HEK293T (cell line): ENCODE measurements around the gene COLGALT1.
A peak's percentile ranks its signal among the peaks of the same experiment; 100 is the strongest.
"Not testable (repeated sequence)": the region's sequence is repeated elsewhere in the genome, so short reads cannot be mapped to it uniquely, and the experiment has no call there.

Experiments used
- CTCF ChIA-PET: fragments of 350-600 bp; formaldehyde crosslinking; extraction: SDS; loops from one replicate; lab custom pipeline; 2021; ENCODE audit warnings: antibody characterized with exemption, inconsistent platforms; lab: Yijun Ruan, JAX
- POLR2A ChIA-PET: fragments of 350-600 bp; formaldehyde crosslinking; extraction: SDS; loops from one replicate; lab custom pipeline; 2020; ENCODE audit warnings: antibody characterized with exemption, inconsistent platforms; lab: Yijun Ruan, JAX
- DNase-seq: peaks from one replicate; pipeline ENCODE4 v3.0.0; 2012; ENCODE audit warnings: mixed read lengths; ENCODE audit errors: extremely low spot score
- ARNT ChIP-seq: fragments of 450-650 bp; IDR thresholded peaks from 2 replicates; pipeline ENCODE4 v1.6.1; 2017; ENCODE audit warnings: mild to moderate bottlenecking
- BHLHE40 ChIP-seq: fragments of 450-650 bp; IDR thresholded peaks from 2 replicates; pipeline ENCODE4 v1.6.1; 2016; ENCODE audit warnings: mild to moderate bottlenecking, moderate library complexity, borderline replicate concordance
- CTBP1 ChIP-seq: fragments of 450-650 bp; IDR thresholded peaks from 2 replicates; pipeline ENCODE4 v1.6.1; 2016; ENCODE audit warnings: borderline replicate concordance
- ELF4 ChIP-seq: fragments of 450-650 bp; IDR thresholded peaks from 2 replicates; pipeline ENCODE4 v1.6.1; 2017; ENCODE audit warnings: antibody characterized with exemption
- FOXA1 ChIP-seq: fragments of 450-650 bp; IDR thresholded peaks from 2 replicates; pipeline ENCODE4 v1.6.1; 2016; ENCODE audit warnings: mild to moderate bottlenecking
- FOXK2 ChIP-seq: fragments of 450-650 bp; IDR thresholded peaks from 2 replicates; pipeline ENCODE4 v1.6.1; 2016; ENCODE audit warnings: mild to moderate bottlenecking
- FOXM1 ChIP-seq: fragments of 450-650 bp; IDR thresholded peaks from 2 replicates; pipeline ENCODE4 v1.6.1; 2017; ENCODE audit warnings: mild to moderate bottlenecking, borderline replicate concordance
- HDGF ChIP-seq: fragments of 450-650 bp; IDR thresholded peaks from 2 replicates; pipeline ENCODE4 v1.6.1; 2017; ENCODE audit warnings: antibody characterized with exemption, borderline replicate concordance
- L3MBTL2 ChIP-seq: fragments of 450-650 bp; conservative IDR thresholded peaks from 2 replicates; pipeline ENCODE4 v1.6.1; 2016; ENCODE audit warnings: mild to moderate bottlenecking
- LEF1 ChIP-seq: fragments of 450-650 bp; IDR thresholded peaks from 2 replicates; pipeline ENCODE4 v1.6.1; 2017; ENCODE audit warnings: mild to moderate bottlenecking, borderline replicate concordance
- NFRKB ChIP-seq: fragments of 450-650 bp; IDR thresholded peaks from 2 replicates; pipeline ENCODE4 v1.6.1; 2016; ENCODE audit warnings: mild to moderate bottlenecking, moderate library complexity
- PKNOX1 ChIP-seq: fragments of 450-650 bp; IDR thresholded peaks from 2 replicates; pipeline ENCODE4 v1.6.1; 2016
- SP1 ChIP-seq: fragments of 450-650 bp; IDR thresholded peaks from 2 replicates; pipeline ENCODE4 v1.6.1; 2017
- SUZ12 ChIP-seq: fragments of 450-650 bp; IDR thresholded peaks from 2 replicates; pipeline ENCODE4 v1.6.1; 2016; ENCODE audit warnings: mild to moderate bottlenecking
- TARDBP ChIP-seq: fragments of 450-650 bp; IDR thresholded peaks from 2 replicates; pipeline ENCODE4 v1.6.1; 2016
- ZNF384 ChIP-seq: fragments of 450-650 bp; IDR thresholded peaks from 2 replicates; pipeline ENCODE4 v1.6.1; 2016

Gene COLGALT1

DNA sequence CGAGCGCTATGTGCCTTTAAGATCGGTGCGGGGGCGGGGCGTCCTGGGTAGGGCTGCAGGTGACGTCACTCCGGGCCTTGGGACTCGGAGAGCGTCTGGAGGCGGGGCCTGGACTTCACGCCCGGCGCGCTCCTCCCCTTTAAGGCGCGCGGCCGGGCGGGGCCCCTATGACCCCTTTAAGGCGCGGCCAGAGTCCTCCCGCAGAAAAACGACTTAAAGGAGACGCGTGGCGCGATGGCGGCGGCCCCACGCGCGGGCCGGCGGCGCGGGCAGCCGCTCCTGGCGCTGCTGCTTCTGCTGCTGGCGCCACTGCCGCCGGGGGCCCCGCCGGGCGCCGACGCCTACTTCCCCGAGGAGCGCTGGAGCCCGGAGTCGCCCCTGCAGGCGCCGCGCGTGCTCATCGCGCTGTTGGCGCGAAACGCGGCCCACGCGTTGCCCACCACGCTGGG, at the start of gene COLGALT1:
TSS of gene COLGALT1 (plus strand) at position 170 of the 449 bp plus-strand sequence. CDS start at position 235, 65 bp downstream.
- ChIA-PET CTCF (no interaction called here), POLR2A (interaction anchor here (2.5 kb wide), 1 partner anchor 45 kb away, joined by 9 read pairs; the partner anchor contains the start of gene PGLS)
- DNase-seq, result peak; percentile 99
- TF ChIP-seq ARNT, result 0 out of 2 replicates have a peak, but pooled peaks have one; percentile 21
- TF ChIP-seq FOXA1, result no peak

DNA sequence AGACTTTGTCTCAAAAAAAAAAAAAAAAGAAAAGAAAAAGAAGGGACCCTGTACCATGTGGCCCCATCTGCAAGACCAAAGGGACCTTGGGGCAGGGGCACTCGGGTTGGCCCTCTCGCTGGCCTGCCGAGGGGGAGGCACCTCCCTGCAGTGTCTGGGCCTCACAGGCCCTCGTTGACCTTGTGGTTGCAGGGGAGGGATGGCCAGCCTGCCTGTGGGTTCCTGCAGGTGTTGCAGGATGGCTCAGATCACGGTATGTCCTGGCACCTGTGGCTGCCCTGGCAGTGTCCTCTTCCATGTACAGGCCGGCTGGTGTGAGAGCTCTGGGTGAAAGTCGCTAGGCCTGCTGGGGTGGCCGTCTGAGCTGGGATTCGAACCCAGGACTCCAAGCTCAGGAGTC, 48.7 kb upstream of the COLGALT1 start:
- no peak for DNase-seq
- POLR2A ChIA-PET, result interaction anchor here (1.6 kb wide), 1 partner anchor 70 kb away, joined by 3 read pairs; no protein-coding TSS in a partner anchor
- TF ChIP-seq TARDBP (no peak), FOXM1 (no peak), SP1 (no peak), CTBP1 (no peak), ZNF384 (no peak), PKNOX1 (no peak), HDGF (no peak), BHLHE40 (no peak), FOXK2 (no peak), ARNT (no peak), FOXA1 (no peak), LEF1 (no peak), NFRKB (no peak), SUZ12 (no peak), ELF4 (no peak)
- CTCF ChIA-PET, result interaction anchor here (1.0 kb wide), 1 partner anchor 9 kb away, joined by 3 read pairs; no protein-coding TSS in a partner anchor

- ChIA-PET CTCF (interaction anchor here (1.2 kb wide), 1 partner anchor 12 kb away, joined by 13 read pairs; no protein-coding TSS in a partner anchor), POLR2A (interaction anchor here (0.6 to 1.6 kb wide), 3 partner anchors 11 to 38 kb away, joined by 3 to 4 read pairs (median 3); no protein-coding TSS in a partner anchor)
- not testable (repeated sequence) for DNase-seq
Observed at GRCh38 chr19:17508558-17508933, 46.9 kb upstream of the COLGALT1 start.

GRCh38 chr19:17510220-17510993, 45.0 kb upstream of the COLGALT1 start:
- no peak for DNase-seq
- ChIA-PET POLR2A (interaction anchor here (0.9 to 2.5 kb wide), 15 partner anchors 10 to 771 kb away, joined by 3 to 16 read pairs (median 3); partner anchors contain the start of gene RPL18A), CTCF (interaction anchor here (1.5 kb wide), 1 partner anchor 14 kb away, joined by 13 read pairs; no protein-coding TSS in a partner anchor)
- no peak for TF ChIP-seq BHLHE40
- no peak for TF ChIP-seq FOXA1
- no peak for TF ChIP-seq LEF1
- TF ChIP-seq ZNF384, result no peak
- TF ChIP-seq ARNT, result no peak
- TF ChIP-seq L3MBTL2, result no peak
- TF ChIP-seq PKNOX1, result no peak
- no peak for TF ChIP-seq FOXK2
- TF ChIP-seq HDGF, result no peak
- TF ChIP-seq SUZ12, result no peak
- TF ChIP-seq ELF4, result no peak
- TF ChIP-seq TARDBP, result no peak
- TF ChIP-seq SP1, result no peak

DNA sequence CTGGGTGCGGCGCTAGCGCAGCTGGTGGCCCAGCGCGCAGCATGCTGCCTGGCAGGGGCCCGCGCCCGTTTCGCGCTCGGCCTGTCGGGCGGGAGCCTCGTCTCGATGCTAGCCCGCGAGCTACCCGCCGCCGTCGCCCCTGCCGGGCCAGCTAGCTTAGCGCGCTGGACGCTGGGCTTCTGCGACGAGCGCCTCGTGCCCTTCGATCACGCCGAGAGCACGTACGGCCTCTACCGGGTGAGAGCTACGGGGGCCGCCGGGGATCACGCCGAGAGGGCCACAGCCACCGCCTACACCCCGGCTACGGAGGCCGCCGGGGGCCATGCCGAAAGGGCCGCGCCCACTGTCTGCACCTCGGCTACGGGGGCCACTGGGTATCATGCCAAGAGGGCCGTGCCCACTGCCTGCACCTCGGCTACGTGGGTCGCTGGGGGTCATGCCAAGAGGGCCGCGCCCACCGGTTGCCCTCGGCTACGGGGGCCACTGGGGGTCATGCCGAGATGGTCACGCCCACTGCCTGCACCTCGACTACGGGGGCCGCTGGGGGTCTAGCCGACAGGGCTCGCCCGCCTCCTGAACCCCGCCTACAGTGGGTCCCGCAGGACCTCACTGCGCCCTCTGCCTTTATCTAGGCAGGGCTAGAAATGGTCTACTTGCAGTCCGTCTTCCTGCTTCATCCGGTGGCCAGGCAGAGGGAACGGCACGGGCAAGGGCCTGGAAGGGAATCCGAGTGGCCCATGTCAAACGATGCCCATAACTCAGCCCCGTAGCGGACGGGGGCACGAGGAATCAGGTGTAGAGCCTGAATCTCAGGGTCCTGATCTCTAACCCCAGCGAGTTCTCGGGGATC, 43.5 kb upstream of the COLGALT1 start:
- ChIA-PET CTCF (interaction anchor here (0.6 to 1.5 kb wide), 4 partner anchors 16 to 42 kb away, joined by 3 to 13 read pairs (median 6); partner anchors contain the start of gene SLC27A1), POLR2A (interaction anchor here (0.9 to 2.5 kb wide), 18 partner anchors 8 to 770 kb away, joined by 3 to 16 read pairs (median 3); partner anchors contain the start of genes MVB12A and RPL18A)
- TF ChIP-seq TARDBP (no peak), L3MBTL2 (peak; percentile 85), ARNT (no peak)
- peak; percentile 44 for DNase-seq

- ChIA-PET CTCF (no interaction called here), POLR2A (no interaction called here)
- DNase-seq, result no peak
- TF ChIP-seq ELF4 (no peak), PKNOX1 (no peak), BHLHE40 (no peak), NFRKB (no peak), CTBP1 (no peak), ARNT (no peak), LEF1 (no peak), TARDBP (no peak), FOXM1 (no peak)
Observed at GRCh38 chr19:17512574-17512939, 42.9 kb upstream of the COLGALT1 start.
